Heart left ventricle (tissue), 13 donors: ENCODE data around the gene HAL.

Experiments used
- CTCF ChIP-seq, 12 donors: fragments of 200-600 bp; sonication (generic) in 4 of 12; IDR thresholded peaks; one replicate each; pipeline versions ENCODE4 v1.5.0 to v1.8.0; 2018 to 2022; ENCODE audit warnings: antibody characterized with exemption in 12 of 12, mild to moderate bottlenecking in 5 of 12
- POLR2A ChIP-seq, 2 donors: fragments of 450-650 bp; IDR thresholded peaks; one replicate each; pipeline ENCODE4 v1.6.1; 2017; ENCODE audit warnings: antibody characterized with exemption in 2 of 2, mild to moderate bottlenecking in 2 of 2, moderate library complexity in 2 of 2
- donor health status: ischemic (EF 13 %, LVEDD 7.1; RV severe dilation, severe dysfunction).
- donor health status: DM: no; HTN: yes; CAD: no.
- donor health status: DM: no; HTN: no; CAD: no.
- donor health status: ischemic (EF 25% LVEDD 6.9; RV normal size, moderate dysfunction).
- donor health status: ischemic (EF 25% LVEDD 5.7; RV mildly dilated, moderate dysfunction).
- donor health status: ischemic (EF 35%, LVEDD 5.7; RV mildly dilated, moderate dysfunction).
- donor health status: nonischemic (EF 11% LVEDD 7.7; RV severe dilation, severe dysfunction).
- donor health status: DM: yes; HTN: yes; CAD: no.
- donor health status: PGD.
- donor health status: ischemic (EF 29% LVEDD 5.4; RV normal size, mild dysfunction).
- donor health status: nonischemic (EF 23%, LVEDD 6.1; RV moderate dilation, normal function).

DNA sequence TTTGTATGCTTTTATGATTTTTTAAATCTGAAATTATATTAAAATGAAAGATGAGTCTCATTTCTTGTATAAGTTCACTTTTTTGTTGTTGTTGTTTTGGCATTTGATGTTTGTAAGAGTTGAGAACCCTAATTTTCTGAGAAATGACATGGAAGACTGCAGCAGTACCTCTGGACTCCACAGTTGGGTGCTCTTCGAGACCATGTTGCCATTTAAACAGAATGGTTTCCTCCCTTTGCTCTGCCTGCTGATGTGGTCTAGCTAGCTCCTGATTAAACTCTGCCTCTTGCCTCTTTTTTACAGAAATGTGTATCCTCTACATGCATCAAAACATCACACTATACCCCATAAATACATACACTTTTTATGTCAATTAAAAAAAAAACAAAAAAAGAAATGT is 45.0 kb upstream of the HAL start:
- TF ChIP-seq CTCF (IDR thresholded peaks at IDR 0.05) (no peak), POLR2A (IDR thresholded peaks at IDR 0.05) (no peak)
